DOHH2 (cell line): Measurements from ENCODE around the gene NPIPB8.
"Not testable (repeated sequence)": the region's sequence is repeated elsewhere in the genome, so short reads cannot be mapped to it uniquely, and the experiment has no call there.

ENCODE experiments used
- EZH2phosphoT487 ChIP-seq: fragments of 200-600 bp; sonication (generic); IDR thresholded peaks from 2 replicates; pipeline ENCODE4 v1.6.1; 2017; ENCODE audit warnings: borderline replicate concordance, mild to moderate bottlenecking, antibody characterized with exemption, low read length, moderate library complexity, mixed read lengths
- TF ChIP-seq, protein P1 (sequence below): fragments of 200-600 bp; sonication (generic); IDR thresholded peaks from one replicate; pipeline ENCODE4 v1.5.1; 2014; ENCODE audit warnings: antibody characterized with exemption, mild to moderate bottlenecking, low read depth, low read length; ENCODE audit not compliant: poor library complexity, severe bottlenecking

DNA sequence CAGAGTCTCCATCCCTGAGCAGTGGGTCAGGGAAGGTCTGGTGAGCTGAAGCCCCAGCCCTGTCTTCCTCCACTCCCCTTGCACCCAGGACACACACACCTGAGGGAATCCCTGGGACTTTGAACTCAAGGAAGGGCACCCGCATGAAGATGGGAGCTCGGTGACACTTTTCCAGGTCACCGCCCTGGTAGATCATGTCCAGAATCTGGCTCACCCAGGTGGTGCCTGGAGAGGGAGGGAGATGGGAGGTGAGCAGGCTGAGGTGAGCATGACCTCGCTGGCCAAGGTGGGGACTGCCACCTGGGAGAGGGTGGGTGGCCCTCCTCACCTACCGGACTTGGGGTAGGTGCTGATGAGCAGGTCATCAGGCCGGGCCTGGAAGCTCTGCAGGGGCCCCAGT, 42.4 kb upstream of the NPIPB8 start:
- TF ChIP-seq, protein P1, sequence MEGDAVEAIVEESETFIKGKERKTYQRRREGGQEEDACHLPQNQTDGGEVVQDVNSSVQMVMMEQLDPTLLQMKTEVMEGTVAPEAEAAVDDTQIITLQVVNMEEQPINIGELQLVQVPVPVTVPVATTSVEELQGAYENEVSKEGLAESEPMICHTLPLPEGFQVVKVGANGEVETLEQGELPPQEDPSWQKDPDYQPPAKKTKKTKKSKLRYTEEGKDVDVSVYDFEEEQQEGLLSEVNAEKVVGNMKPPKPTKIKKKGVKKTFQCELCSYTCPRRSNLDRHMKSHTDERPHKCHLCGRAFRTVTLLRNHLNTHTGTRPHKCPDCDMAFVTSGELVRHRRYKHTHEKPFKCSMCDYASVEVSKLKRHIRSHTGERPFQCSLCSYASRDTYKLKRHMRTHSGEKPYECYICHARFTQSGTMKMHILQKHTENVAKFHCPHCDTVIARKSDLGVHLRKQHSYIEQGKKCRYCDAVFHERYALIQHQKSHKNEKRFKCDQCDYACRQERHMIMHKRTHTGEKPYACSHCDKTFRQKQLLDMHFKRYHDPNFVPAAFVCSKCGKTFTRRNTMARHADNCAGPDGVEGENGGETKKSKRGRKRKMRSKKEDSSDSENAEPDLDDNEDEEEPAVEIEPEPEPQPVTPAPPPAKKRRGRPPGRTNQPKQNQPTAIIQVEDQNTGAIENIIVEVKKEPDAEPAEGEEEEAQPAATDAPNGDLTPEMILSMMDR = not testable (repeated sequence)
- not testable (repeated sequence) for TF ChIP-seq EZH2phosphoT487
